Caco-2 (cell line): ENCODE results near the gene STX1A. TPM values are rescaled to one million over a fixed set of nuclear protein-coding genes. Genes with fewer than 3 reads are reported as not detected.
"Not testable (repeated sequence)": the region's sequence is repeated elsewhere in the genome, so short reads cannot be mapped to it uniquely, and the experiment has no call there.

ENCODE experiments used
- BruUV-seq: library from RNA; stranded (reverse); fragments of 400-500 nt; replicated peaks from 2 replicates; lab custom pipeline; 2021; lab: Mats Ljungman, UMichigan
- CTCF ChIA-PET: fragments of 300-600 bp; sonication (Branson Sonifier 250); formaldehyde crosslinking; loops from one replicate; lab custom pipeline; 2022; ENCODE audit warnings: antibody characterized with exemption; lab: Charles Lee
- POLR2A ChIA-PET: fragments of 300-600 bp; sonication (Branson Sonifier 250); formaldehyde crosslinking; loops from one replicate; lab custom pipeline; 2022; ENCODE audit warnings: antibody characterized with exemption; lab: Charles Lee
- DNase-seq, 2 experiments: peaks; one replicate each; pipeline versions ENCODE4 v3.0.0 to v3.0.0-alpha.2; 2020 to 2022
- H3K27me3 ChIP-seq: replicated peaks from 2 replicates; pipeline ENCODE4 v1.6.0; 2011; ENCODE audit warnings: low read length; ENCODE audit not compliant: control insufficient read depth, insufficient read depth
- H3K36me3 ChIP-seq: 2 replicates; pipeline ENCODE4 v1.5.1; 2011; ENCODE audit warnings: low read length; ENCODE audit not compliant: control insufficient read depth, insufficient read depth
- H3K4me1 ChIP-seq: fragments of 250-450 bp; sonication (Bioruptor Pico); 2 replicates; pipeline ENCODE4 v1.5.1; 2020; ENCODE audit warnings: mild to moderate bottlenecking
- H3K4me3 ChIP-seq: 2 replicates; pipeline ENCODE4 v1.5.1; 2011; ENCODE audit warnings: low read depth, mild to moderate bottlenecking, control low read depth, low read length
- H3K9me3 ChIP-seq: fragments of 250-450 bp; sonication (Bioruptor Pico); 2 replicates; pipeline ENCODE4 v1.5.1; 2020; ENCODE audit warnings: mild to moderate bottlenecking, moderate library complexity
- H3K27ac Mint-ChIP-seq: one replicate; pipeline ENCODE4 v1.8.0; 2022; ENCODE audit warnings: mixed read lengths; ENCODE audit not compliant: unreplicated experiment
- H3K27me3 Mint-ChIP-seq: one replicate; pipeline ENCODE4 v1.8.0; 2022; ENCODE audit warnings: mixed read lengths; ENCODE audit not compliant: insufficient read depth, unreplicated experiment
- H3K36me3 Mint-ChIP-seq: one replicate; pipeline ENCODE4 v1.8.0; 2022; ENCODE audit warnings: mild to moderate bottlenecking, mixed read lengths; ENCODE audit not compliant: insufficient read depth, unreplicated experiment
- H3K4me1 Mint-ChIP-seq: one replicate; pipeline ENCODE4 v1.8.0; 2022; ENCODE audit warnings: low read depth, mixed read lengths; ENCODE audit not compliant: unreplicated experiment
- H3K4me3 Mint-ChIP-seq: one replicate; pipeline ENCODE4 v1.8.0; 2022; ENCODE audit warnings: mild to moderate bottlenecking, moderate library complexity, mixed read lengths; ENCODE audit not compliant: unreplicated experiment
- H3K9me3 Mint-ChIP-seq: one replicate; pipeline ENCODE4 v1.8.0; 2022; ENCODE audit warnings: mixed read lengths; ENCODE audit not compliant: unreplicated experiment
- CTCF ChIP-seq, 2 experiments: fragments of 200-600 bp in 1 of 2; IDR thresholded peaks; 1 replicate in 1 of 2; 2 replicates in 1 of 2; pipeline versions ENCODE4 v1.5.1 to v1.8.0; 2011 to 2022; ENCODE audit warnings: antibody characterized with exemption in 1 of 2, control low read depth in 1 of 2, inconsistent platforms in 1 of 2, low read depth in 1 of 2, low read length in 1 of 2, mild to moderate bottlenecking in 1 of 2, moderate library complexity in 1 of 2; ENCODE audit not compliant: insufficient read depth in 1 of 2, severe bottlenecking in 1 of 2, unreplicated experiment in 1 of 2
- intact Hi-C: fragments of 100-400 bp; cut with micrococcal nuclease; formaldehyde crosslinking; loops from one replicate; pipeline ENCODE4 v1.10.0; 2022; ENCODE audit not compliant: unreplicated experiment
- total RNA-seq: library from RNA; stranded (reverse); gene quantifications from 2 replicates; pipeline ENCODE4 v1.2.3, GENCODE V29; 2022

Gene STX1A
- total RNA-seq, 1 experiment from 2014 or later, result 28.6 TPM

DNA sequence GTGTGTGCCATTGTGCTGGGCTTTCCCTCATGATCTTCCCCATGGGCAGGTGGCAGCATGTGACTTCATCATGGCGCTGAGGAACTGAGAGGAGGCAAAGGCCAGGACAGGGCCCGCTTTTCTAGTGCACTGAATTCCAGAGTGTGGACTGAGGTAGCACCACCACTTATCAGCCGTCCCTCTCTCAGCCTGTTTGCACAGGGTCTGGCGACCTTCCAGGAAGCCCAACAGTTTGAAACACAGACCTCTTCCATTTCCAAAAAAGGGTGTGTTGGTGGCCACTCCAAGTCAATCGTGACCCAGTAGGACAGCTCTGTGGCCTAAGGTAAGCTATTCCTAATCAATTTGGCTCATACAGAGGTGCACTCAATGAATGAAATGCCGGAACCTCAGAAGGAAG lies 40.6 kb downstream of the STX1A start:
- Mint-ChIP-seq H3K4me1 (peaks cover 7% of the 10 kb centered on the region), H3K36me3 (peaks cover 31% of the 10 kb centered on the region), H3K9me3 (no peaks in the 10 kb centered on the region), H3K27me3 (no peaks in the 10 kb centered on the region), H3K4me3 (no peak overlapping the region), H3K27ac (no peak overlapping the region)
- no peaks in the 10 kb centered on the region for H3K27me3 ChIP-seq
- no peaks in the 10 kb centered on the region for H3K9me3 ChIP-seq
- H3K4me1 ChIP-seq, result peaks cover 11% of the 10 kb centered on the region; the same call in 1 of the 2 replicates
- BruUV-seq, result no TSS peak
- ChIA-PET POLR2A (no interaction called here), CTCF (no interaction called here)
- peaks cover 3% of the 10 kb centered on the region; the same call in 1 of the 2 replicates for H3K36me3 ChIP-seq
- intact Hi-C loops, result no loop called here
- no peak overlapping the region for H3K4me3 ChIP-seq
- no peak for TF ChIP-seq CTCF (IDR thresholded peaks at IDR 0.05; ENCODE audit: insufficient read depth in 1 of 2, low read depth in 1 of 2, low read length in 1 of 2, severe bottlenecking in 1 of 2, unreplicated experiment in 1 of 2)
- no peak for DNase-seq

DNA sequence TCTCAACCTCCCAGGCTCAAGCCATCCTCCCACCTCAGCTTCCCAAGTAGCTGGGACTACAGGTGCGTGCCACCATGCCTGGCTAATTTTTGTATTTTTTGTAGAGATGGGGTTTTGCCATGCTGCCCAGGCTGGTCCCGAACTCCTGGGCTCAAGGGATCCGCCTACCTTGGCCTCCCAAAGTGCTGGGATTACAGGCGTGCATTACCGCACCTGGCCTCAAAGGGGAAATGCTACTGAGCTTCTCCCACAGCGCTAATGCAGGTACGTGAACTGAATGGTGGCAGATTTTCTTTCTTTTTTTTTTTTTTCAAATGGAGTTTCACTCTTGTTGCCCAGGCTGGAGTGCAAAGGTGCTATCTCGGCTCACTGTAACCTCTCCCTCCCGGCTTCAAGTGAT lies 43.4 kb downstream of the STX1A start:
- H3K27ac Mint-ChIP-seq, H3K4me1 Mint-ChIP-seq, DNase-seq, H3K27me3 ChIP-seq, H3K9me3 Mint-ChIP-seq, H3K36me3 ChIP-seq, intact Hi-C loops, H3K9me3 ChIP-seq, H3K27me3 Mint-ChIP-seq, H3K4me1 ChIP-seq, H3K4me3 Mint-ChIP-seq, BruUV-seq, H3K4me3 ChIP-seq: not testable (repeated sequence)
- peaks cover 21% of the 10 kb centered on the region for H3K36me3 Mint-ChIP-seq
- ChIA-PET CTCF (interaction anchor here (0.5 to 0.8 kb wide), 2 partner anchors 12 to 35 kb away, joined by 3 to 4 read pairs; no protein-coding TSS in a partner anchor), POLR2A (interaction anchor here (0.6 kb wide), 2 partner anchors 8 to 11 kb away, joined by 3 to 10 read pairs; no protein-coding TSS in a partner anchor)
- peak; percentile 11 to 33 for TF ChIP-seq CTCF (IDR thresholded peaks at IDR 0.05; ENCODE audit: insufficient read depth in 1 of 2, low read depth in 1 of 2, low read length in 1 of 2, severe bottlenecking in 1 of 2, unreplicated experiment in 1 of 2)

GRCh38 chr7:73674468-73675124 lies 44.9 kb downstream of the STX1A start:
- H3K4me1 ChIP-seq, result no peaks in the 10 kb centered on the region
- no peaks in the 10 kb centered on the region for H3K27me3 ChIP-seq
- Mint-ChIP-seq H3K27ac (no peak overlapping the region), H3K36me3 (peaks cover 13% of the 10 kb centered on the region), H3K27me3 (no peaks in the 10 kb centered on the region), H3K4me1 (no peaks in the 10 kb centered on the region), H3K9me3 (no peaks in the 10 kb centered on the region), H3K4me3 (no peak overlapping the region)
- no peak for DNase-seq
- peaks cover 3% of the 10 kb centered on the region; the same call in 1 of the 2 replicates for H3K36me3 ChIP-seq
- ChIA-PET POLR2A (no interaction called here), CTCF (interaction anchor here (0.6 to 1.0 kb wide), 3 partner anchors 10 to 102 kb away, joined by 3 to 6 read pairs (median 4); no protein-coding TSS in a partner anchor)
- TF ChIP-seq CTCF (IDR thresholded peaks at IDR 0.05; ENCODE audit: insufficient read depth in 1 of 2, low read depth in 1 of 2, low read length in 1 of 2, severe bottlenecking in 1 of 2, unreplicated experiment in 1 of 2), result no peak
- no TSS peak for BruUV-seq
- H3K9me3 ChIP-seq, result no peaks in the 10 kb centered on the region
- H3K4me3 ChIP-seq, result no peak overlapping the region
- intact Hi-C loops, result no loop called here
